GM19468 (cell line): ENCODE data around the gene UBE2J2.
"Not testable (repeated sequence)": the region's sequence is repeated elsewhere in the genome, so short reads cannot be mapped to it uniquely, and the experiment has no call there.

Experiments used
- ATAC-seq: cut with Tn5 transposase; IDR thresholded peaks from one replicate; pipeline ENCODE4 v1.9.1; 2021; ENCODE audit warnings: mild to moderate bottlenecking, moderate library complexity, moderate number of reproducible peaks; ENCODE audit not compliant: unreplicated experiment; ENCODE audit errors: extremely low read depth

The UBE2J2 gene

DNA sequence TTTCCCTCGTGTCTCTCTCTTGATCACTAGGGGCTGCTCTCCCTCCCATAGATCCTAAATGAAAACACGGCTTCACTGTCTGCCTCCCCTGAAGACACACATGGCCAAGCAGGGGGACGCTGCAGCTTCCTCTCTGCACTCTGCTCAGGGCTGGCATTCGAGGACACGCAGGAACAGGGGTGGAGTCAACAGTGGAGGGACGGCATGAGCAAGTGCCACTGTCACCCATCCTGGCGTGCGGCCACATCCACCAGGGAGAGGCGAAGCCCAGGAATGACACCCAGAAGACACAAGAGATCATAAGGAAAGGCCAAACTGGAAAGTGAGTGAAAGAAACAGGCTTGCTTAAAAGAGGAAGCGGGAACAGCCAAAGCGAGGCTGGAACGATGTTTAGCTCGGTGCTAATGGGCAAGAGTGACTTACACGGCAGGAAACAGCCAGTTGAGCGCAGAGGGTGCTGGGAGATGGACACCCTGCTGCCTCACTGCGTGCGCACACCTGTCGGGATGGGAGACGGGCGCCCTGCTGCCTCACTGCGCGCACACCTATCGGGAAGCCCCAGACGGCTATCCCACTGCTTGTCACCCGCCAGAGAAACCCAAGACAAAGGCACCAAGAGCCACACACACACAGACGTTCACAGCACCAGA lies 13.6 kb downstream of the UBE2J2 start:
- ATAC-seq, result no peak

DNA sequence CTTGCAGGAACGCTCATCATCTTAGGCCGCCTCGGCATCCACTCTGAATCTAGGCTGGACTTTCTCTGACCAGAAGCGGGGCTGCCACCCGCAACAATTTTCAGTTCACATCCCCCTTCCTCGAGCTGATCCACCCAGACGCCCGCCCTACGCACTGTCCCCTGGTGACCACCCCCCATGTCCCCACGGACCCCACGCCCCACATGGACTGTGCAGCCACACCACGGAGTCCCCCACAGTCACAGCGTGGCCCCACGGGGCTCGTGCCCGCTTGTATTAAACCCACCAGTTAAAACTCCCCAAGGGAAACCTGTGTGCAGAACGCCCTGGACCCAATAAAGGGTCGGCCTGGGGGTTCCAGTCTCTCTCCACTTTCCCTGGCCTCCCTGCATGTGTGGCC lies 14.1 kb downstream of the UBE2J2 start:
- no peak for ATAC-seq

DNA sequence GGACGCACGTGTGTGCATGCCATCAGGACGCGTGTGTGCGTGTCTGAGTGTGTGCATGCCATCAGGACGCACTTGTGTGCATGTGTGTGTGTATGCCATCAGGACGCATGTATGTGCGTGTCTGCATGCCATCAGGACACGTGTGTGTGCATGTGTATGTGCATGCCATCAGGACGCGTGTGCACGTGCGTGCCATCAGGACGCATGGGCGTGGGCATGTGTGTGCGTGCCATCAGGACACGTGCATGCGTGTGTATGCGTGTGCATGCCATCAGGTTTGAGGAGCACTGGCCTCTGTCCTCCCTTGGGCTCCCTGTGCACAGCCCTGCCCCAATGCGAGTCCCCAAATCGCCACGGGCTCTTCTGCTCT lies 14.6 kb downstream of the UBE2J2 start:
- no peak for ATAC-seq

DNA sequence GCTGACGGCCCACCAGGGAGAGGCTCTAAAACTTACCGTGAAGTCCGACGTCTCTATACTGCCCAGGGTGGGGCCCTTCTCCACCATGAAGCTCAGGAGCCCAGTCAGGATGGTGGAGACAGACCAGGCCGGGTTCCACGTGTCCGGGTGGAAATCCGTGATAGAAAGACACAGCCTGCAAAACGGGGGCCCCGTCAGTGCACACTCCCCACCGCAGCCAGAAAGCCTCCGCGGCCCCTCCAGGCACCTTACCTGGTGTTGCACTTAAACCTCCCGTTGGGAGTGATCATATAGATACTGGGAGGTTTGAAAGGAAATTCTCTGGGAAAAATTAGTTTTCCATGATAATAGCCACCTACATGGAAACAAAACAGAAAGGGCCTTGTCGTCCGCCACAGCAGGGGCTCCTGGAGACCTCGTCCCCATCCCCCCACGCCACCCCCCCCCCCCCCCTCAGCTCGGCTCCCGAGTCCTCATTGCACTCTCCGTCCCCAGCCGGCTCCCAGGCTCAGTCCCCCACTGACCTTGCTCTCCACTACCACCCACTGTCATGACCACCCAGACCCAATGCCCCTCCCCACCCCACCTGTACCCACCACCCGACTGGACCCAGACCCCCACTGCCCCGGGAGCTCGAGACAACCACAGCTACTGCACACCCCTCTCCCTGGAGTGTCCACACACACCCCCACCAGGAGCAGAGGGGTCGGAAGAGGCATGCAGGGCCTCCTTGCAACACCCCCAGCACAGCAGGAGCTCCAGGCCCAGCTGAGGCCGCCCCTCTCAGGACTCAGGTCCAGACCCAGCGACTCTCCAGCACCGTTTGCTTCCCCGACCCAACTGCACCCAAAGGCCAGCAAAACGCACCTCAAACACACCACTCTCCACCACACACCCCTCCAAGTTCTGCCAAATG lies 16.4 kb downstream of the UBE2J2 start:
- no peak for ATAC-seq

DNA sequence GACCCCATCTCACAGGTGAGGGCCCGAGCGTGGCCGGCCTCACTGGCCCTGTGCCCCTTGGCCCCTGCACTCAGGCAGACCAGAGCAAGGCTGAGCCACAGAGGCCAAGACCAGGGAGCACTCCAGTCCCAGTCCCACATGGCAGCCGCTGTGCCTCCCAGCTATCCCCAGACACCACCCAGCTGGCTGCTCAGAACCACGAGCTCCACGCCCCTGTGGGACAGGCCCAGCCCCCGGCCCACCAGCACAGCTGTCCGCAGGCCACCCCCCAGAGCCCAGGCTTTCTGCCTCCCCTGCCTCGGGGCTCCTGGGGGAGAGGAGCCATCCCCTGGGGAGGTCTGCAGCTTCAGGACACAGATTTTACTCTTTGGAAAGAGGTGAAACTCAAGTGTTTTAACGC lies 18.0 kb downstream of the UBE2J2 start:
- ATAC-seq, result no peak

DNA sequence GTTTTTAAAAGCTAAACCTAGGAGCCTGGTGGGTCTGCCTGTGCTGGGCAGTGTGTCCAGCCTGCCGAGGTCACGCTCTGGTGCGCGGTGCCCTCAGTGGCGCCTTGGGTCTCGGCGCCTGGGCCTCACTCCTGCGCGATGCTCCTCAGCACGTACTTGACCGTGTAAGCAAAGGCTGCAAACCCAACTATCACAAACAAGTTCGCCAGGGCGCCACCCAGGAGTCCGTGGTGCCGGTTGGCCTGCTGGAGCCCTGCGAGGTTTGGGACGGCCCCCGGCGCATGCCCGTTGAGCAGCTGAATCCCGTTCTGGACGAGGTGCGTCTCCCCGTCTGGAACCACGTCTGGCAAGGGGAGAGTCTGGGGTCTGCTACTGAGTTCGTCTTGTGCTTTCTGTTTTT lies 18.6 kb downstream of the UBE2J2 start:
- ATAC-seq, result no peak

DNA sequence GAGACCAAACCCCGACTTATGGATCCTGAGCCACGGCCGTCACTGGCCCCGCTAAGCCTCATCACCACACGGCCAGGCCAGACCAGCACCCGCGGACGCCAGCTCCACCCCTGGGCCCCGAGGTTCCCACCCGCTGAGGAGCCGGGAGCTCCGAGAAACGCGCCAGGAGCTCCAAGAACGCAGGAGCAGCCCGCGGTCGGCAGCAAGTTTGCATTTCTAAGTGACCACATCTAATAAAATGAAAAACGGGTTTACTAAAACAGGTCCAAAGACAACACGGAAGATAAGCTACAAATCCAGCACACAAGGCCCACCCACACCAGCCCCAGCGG lies 19.0 kb downstream of the UBE2J2 start:
- ATAC-seq, result no peak

DNA sequence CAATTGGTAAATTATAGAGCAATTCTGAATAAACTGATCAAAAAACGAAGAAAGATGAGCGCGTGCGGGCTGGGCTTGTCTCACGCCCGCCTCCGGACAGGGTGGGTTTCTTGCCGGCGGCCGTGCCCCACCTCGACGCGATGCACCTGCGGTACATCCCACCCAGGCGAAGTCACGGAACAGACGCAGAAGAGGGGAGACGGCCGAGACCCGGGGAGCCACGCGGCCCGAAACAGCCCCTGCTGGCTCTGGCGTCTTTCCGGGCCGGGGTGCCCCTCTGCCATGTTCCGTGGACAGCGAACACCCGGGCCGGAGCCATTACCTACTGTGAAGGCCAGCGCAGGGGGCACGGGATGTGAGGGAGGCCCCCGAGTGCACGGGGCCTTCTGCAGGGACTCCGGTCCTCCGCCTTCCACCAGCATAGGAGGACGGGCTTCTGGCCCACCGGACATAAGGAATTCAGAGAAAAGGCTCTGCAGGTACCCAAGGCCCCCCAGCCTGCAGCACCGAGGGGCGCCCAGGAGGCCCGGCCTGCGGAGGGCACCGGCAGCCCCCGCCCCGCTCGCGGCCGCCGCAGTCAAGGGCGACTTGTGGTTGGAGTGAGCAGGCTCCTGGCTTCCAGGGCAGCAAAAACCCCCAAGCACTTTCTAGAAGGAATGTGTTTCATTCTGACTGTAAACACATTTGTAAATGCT lies 19.5 kb downstream of the UBE2J2 start:
- no peak for ATAC-seq

DNA sequence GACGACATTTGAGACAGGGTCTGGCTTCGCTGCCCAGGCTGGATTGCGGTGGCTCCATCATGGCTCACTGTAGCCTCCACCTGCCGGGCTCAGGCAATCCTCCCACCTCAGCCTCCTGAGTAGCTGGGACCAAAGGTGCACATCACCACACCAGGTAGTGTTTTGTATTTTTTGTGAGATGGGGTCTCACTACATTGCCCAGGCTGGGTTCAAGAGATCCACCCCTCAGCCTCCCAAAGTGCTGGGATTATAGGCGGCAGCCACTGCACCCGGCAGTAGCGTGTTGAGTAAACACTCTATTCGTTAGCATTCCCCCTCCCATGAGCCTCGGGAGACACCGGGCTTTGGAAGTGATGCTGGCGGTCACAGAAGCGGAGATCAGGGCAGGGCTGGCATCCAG lies 20.3 kb downstream of the UBE2J2 start:
- ATAC-seq, result no peak

DNA sequence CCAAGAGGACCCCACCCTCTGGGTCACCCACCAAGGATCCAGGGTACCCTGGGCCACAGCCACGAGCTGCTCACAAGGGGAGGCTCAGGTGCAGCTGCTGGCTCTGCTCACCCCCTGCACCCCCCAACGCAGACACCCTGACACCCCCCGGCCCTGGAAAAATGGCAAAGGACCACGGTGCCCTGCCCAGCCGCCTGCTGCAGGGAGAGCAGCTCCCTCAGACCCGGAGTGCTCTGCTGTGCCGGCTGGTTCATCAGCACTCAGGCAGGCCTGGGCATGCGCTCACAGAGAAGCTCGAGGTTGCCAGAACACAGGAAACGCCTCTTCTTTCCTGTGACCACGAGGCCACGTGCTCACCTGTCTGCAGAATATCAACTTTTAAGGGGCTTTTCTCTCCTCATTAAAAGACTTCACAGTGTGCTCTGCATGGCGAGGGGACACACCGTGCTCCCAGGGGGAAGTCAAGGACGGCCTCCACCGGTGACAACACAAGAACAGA lies 22.8 kb downstream of the UBE2J2 start:
- no peak for ATAC-seq

DNA sequence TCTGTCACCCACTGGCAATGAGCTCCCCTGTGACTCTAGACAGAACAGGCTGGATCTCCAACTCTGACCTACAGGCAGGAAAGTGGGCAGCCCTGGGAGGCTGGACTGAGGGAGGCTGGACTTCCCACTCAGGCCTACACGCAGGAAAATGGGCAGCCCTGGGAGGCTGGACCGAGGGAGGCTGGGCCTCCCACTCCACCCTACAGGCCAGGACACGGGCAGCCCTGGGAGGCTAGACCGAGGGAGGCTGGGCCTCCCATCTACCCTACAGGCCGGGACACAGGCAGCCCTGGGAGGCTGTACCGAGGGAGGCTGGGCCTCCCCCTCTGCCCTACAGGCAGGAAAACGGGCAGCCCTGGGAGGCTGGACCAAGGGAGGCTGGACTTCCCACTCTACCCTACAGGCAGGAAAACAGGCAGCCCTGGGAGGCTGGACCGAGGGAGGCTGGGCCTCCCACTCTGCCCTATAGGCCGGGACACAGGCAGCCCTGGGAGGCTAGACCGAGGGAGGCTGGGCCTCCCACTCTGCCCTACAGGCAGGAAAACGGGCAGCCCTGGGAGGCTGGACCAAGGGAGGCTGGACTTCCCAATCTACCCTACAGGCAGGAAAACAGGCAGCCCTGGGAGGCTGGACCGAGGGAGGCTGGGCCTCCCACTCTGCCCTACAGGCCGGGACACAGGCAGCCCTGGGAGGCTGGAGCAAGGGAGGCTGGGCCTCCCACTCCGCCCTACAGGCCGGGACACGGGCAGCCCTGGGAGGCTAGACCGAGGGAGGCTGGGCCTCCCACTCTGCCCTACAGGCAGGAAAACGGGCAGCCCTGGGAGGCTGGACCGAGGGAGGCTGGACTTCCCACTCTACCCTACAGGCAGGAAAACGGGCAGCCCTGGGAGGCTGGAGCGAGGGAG lies 25.4 kb downstream of the UBE2J2 start:
- ATAC-seq, result not testable (repeated sequence)

DNA sequence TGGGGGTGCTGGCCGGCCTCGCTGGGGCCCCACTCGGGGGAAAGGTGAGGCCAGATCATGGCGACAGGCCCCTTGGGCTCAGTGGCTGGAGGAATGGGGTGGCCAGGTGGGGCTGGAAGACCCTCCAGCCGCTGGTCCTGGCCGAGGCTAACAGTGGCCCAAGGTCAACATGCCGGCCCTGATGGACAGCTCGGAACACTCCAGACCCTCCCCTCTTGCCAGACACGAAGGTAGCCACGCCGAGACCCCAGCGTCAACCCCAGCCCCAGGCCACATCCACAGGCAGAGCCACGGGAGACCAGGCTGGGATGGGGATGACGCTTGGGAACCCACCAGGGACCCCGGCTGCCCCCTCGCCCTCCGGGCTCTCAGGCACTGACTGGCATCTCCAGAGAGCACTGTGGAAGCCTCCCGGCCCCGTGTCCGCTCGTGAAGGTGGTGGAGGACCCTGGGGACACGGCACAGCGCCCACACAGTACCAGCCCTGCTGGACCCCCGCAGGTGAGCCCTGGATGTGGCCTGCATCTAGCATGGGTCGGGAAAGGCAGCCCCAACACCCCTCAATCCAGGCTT lies 26.2 kb downstream of the UBE2J2 start:
- ATAC-seq, result no peak

DNA sequence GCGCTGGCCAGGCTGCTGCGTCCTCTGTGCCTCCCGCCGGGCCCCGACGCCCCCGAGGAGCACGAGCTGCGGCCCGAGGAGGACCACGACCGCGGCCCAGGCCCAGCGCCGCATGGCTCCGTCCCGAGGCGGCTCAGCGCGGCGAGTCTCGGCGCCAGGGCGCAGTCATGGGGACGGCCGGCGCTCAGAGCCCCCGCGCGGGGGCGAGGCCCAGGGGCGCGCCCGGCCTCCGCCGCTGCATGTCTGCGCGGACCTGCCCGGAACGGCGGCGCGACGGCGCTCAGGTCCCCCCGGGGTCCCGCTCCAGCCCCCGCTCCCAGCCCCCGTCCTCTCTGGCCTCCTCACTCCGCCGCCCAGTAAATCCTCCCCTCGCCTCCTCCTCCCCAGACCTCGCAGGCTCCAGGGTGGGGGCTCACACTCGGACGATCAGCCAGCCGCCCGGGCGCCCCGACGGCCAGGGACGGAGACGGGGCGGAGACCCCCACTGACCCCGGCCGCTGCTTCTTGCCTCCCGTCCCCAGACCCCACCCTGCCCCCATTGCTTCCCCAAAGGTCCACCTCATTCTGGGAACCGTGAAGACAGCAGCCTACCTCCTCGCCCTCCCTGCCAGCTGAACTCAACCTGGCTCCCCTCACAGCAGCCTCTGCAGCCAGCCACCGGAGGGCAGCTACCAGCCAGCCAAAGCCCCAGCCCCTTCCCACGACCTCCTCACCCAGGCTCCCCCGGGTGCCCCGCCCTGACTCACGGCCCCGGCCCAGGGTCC lies 26.9 kb downstream of the UBE2J2 start, which contains the start of gene C1QTNF12:
Gene C1QTNF12 (minus strand): TSS at position 146 of the 764 bp plus-strand sequence. CDS start 32 bp downstream, at position 114.
- ATAC-seq, result no peak

DNA sequence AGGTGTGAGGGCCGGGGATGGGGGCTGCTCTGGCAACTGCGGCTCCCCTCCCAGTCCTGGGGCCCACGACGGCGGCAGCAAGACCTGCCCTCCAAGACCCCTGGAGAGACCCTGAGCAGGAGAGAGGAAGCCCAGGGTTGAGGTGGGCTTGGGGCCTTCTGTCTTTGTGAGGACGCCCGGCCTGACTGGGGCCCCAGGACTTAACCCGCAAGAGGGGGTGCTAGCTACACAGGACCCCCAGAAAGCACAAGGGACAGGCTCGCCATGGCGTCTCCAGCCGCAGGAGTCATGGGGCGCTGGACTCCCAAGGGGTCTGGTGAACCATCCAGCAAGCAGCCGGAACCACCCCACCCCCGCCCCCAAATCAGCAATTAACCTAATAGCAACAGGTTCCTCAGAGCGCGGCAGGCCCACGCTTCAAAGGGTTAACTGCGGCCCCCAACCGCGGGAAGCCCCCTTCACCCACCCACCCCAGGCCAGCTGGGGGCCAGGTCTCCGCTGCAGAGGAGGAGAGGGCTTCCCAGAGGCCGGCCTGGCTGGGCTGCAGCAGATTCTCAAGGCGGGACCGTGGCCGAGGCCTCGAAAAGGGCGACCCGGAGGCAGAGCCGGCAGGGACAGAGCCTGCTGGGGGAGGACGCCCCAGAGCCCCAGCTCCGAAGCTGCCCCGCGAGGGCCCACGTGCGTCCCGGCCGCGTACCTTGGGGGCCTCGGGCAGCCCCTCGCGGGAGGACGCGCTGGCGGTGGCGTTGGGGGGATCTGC lies 27.7 kb downstream of the UBE2J2 start:
- ATAC-seq, result no peak

DNA sequence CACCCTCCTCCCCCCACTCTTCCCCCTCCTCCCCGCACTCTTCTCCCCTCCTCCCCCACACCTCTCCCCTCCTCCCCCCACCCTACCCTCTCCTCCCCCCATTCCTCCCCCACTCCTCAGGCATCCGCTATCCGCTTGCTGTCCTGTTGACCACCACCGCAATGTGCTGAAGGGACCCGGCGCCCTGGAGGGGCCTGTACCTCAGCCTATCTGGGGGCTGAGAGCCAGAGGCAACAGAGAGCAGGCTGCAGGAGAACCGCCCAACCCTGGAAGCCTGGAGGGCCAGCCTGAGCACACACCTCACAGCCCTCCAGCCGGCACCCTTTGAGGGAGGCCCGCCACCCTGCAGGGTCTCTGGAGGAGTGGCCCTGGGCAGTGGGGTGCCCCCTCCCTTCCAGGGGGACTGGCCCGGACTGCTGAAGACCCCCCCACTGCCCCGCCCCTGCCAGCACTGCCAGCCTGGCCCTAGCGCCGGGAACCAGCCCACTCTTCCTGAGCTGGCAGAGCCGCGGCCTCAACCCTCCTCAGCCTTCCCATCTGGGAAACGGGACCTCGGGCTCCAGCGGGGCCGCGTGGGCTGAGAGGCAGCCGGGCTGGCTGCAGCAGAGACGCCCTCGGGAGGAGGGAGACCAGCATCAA lies 28.4 kb downstream of the UBE2J2 start:
- no peak for ATAC-seq

DNA sequence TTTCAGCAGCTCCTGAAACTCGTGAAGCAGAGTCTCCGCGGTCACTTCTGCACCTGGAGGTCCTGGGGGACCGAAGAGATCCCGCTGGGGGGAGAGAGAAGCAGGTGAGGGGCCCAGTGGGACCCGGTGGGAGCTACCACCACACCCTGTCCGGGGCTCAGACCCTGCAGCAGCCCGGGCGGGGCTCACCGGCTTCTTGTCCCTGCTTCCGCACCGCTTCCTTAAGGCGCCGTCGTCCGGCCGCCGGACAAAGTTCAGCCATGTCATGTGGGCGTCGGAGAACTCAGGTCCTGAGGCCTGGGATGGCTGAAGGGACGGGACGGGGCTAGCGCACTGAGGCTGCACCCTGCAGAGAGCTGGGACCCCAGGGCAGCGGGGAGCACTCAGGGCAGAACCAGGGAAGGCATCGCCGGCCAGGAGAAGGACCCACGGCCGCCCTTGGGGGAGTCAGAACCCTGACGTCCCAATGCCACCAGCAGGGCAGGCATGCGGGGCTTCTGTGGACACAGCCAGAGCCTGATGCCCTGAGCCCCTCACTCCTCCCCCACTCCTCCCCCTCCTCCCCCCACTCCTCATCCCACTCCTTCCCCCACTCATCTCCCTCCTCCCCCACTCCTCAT lies 29.4 kb downstream of the UBE2J2 start:
- ATAC-seq, result no peak

DNA sequence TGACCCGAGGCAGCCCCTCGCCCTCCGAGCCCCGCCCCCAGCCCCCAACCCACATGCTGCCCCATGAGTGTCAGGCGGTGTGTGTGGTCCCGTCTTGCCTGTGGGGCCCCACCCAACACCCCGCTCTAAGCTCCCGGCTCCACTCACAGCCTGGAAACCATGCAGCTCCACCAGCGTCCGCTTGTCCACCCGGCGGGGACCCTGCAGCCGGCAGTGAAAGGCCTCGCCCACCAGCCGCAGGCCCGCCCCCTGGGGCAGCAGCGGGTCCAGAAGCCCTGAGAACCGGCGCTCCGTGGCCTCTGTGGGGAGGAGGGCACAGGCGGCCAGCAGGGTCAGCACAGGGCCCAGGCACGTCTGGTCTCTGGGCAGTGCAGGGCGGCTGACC lies 29.9 kb downstream of the UBE2J2 start:
- ATAC-seq, result no peak
